GM19395 (cell line): Measurements from ENCODE around the gene LBX2.
"Not testable (repeated sequence)": the region's sequence is repeated elsewhere in the genome, so short reads cannot be mapped to it uniquely, and the experiment has no call there.

Source experiments
- ATAC-seq: cut with Tn5 transposase; IDR thresholded peaks from one replicate; pipeline ENCODE4 v1.9.1; 2021; ENCODE audit warnings: mild to moderate bottlenecking, moderate library complexity; ENCODE audit not compliant: unreplicated experiment

Gene LBX2

DNA sequence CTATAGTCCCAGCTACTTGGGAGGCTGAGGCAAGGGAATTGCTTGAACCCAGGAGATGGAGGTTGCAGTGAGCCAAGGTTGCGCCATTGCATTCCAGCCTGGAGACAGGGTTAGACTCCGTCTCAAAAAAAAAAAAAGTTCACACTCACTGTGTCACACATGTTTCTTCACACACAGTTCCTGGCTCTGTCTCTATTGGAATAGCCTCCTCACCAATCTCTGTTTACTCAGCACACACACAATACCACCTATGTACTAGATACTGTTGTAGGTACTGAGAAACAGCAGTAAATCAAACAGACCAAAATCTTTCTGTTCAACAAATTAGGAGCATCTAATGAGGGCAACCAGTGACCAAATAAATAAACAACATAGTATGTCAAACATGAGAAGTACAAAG is 13.3 kb downstream of the LBX2 start:
- ATAC-seq = no peak

- not testable (repeated sequence) for ATAC-seq
Observed at GRCh38 chr2:74483675-74484164, 15.7 kb downstream of the LBX2 start.

- ATAC-seq = peak; percentile 94
Observed at GRCh38 chr2:74482801-74483674, 16.4 kb downstream of the LBX2 start, which contains the start of the genes CCDC142 and TTC31. TSS of gene CCDC142 (minus strand) at chr2:74482998. CDS start at chr2:74482837, 161 bp downstream. TSS of gene TTC31 (plus strand) at chr2:74483081. CDS start at chr2:74483096, 15 bp downstream.

DNA sequence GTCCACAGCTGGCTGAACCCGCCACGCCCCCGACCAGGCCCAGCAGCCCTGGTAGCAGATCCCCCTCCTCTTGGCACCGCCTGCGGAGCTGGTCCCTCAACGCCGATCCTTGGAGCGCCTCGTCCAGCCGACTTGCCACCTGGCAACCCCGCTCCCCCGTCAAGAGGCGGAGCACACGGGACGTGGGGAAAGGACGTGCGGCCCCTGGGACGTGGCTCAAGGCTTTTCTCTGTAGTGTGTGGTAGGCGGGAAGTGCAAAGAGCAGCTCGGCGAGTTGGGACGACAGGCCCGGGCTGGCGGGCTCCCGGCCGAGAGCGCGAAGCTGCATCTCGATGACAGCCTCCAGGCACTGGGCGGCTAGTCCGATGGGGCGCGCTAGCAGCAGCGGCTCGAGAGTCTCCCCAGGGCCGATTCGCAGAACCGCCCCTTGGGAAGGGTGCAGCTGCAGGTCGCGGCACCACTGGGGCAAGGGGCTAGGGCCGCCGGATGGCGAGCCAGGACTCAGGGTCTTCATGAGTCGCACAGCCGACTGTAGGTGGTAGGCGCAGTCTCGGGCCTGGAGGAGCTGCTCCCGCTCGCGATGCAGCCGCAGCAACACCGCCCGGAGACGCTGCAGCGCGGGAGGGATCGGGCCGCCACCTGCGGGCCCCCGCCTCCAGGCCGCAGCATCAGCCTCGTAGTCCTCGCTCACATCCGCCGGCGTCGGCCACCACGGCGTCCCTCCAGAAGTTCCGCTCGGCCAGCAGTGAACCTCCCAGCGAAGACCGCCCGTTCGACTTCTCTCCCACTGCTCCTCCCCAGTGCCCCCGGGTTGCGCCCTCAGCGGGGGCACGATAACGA is 17.2 kb downstream of the LBX2 start:
- peak; percentile 46 for ATAC-seq

DNA sequence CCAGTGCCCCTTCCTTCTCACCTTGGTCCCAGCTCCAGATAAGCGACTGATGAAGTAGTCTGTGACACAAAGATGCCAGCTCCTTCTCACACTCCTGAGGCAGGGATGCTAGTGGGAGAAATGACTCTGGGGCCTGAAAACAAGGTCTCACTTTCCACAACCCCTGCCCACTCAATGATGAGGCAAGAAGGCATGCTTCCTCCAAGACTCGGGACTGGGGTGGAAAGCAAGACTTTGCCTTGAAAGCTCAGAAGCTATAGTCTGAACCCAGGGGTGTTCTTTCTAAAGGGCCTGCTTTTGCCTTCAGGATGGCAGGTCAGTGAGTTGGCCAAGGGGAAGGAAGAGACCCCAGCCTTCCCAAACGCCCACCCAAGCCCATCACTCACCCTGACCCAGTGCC is 18.0 kb downstream of the LBX2 start:
- no peak for ATAC-seq

GRCh38 chr2:74474899-74475298 is 24.5 kb downstream of the LBX2 start:
- no peak for ATAC-seq

- ATAC-seq = no peak
Observed at GRCh38 chr2:74474481-74474880, 24.9 kb downstream of the LBX2 start.

GRCh38 chr2:74472945-74473258 is 26.5 kb downstream of the LBX2 start:
- no peak for ATAC-seq

DNA sequence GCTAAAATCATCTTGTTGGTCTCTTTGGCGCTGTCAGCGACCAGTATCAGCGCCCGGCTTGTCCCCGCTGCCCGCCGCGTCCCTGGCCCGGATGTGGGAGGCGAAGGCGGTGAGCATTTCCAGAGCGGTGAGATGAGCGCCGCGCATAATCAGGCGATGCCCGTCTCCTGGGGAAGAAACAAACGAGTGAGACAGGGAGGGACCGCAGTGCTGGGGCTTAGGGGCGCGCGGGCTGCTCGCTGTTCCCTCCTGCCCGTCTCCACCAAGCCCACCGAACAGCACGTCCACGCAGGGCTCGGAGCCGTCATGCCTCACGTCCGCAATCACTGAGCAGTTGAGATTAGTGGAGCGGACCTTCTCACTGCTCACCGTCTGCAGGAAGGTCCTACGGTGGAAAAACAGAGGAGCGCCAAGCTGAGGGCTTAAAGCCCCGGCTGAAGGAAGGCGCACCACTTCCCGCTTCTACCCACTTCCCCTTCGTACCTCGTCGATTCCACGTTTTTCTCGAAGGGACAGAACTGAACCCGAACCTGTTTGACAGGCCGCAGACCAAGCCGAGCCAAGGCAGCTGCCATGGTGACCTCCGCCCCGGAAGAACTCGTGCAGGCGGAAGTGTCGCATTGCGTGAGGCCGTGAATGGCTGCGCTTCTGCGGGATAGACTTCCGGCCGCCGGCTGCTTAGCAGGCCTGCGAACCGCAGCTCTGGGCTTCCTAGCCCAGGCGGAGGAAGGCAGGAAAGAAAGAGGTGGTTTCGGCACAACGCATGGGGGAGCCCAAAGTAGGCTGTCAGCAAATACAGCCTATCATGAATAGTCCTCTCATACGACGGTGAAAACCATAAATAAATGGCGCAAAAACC is 27.1 kb downstream of the LBX2 start, which contains the start of gene MRPL53:
TSS of gene MRPL53 (minus strand) at position 595 of the 859 bp plus-strand sequence. CDS start at position 575, 20 bp downstream.
- peak; percentile 87 for ATAC-seq

- ATAC-seq = no peak
Observed at GRCh38 chr2:74471332-74472065, 27.9 kb downstream of the LBX2 start.

DNA sequence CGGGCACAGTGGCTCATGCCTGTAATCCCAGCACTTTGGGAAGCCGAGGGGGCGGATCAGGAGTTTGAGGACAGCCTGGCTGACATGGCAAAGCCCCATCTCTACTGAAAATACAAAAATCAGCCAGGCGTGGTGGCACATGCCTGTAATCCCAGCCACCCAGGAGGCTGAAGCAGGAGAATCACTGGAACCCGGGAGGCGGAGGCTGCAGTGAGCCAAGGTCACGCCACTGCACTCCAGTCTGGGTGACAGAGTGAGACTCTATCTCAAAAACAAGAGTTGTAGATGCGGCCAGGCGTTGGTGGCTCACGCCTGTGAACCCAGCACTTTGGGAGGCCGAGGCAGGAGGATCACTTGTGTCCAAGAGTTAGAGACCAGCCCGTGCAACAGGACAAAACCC is 28.7 kb downstream of the LBX2 start:
- ATAC-seq = not testable (repeated sequence)

- ATAC-seq = no peak
Observed at GRCh38 chr2:74464406-74464805, 35.0 kb downstream of the LBX2 start.

DNA sequence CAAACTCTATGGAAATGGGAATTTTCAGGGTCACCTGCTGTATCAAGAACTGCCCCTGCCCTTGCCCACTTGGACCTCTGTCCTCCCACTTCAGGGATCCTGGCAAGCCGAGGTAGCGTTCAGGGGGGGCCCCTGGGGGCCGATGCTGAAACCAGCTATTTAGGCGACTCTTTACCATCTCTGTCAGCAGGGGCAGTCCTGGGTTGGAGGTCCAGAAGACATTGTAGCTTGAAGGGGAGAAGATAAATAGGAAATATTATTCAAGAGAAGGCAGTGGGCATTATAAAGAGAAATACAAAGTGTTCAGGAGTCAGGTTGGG is 36.7 kb downstream of the LBX2 start:
- no peak for ATAC-seq

DNA sequence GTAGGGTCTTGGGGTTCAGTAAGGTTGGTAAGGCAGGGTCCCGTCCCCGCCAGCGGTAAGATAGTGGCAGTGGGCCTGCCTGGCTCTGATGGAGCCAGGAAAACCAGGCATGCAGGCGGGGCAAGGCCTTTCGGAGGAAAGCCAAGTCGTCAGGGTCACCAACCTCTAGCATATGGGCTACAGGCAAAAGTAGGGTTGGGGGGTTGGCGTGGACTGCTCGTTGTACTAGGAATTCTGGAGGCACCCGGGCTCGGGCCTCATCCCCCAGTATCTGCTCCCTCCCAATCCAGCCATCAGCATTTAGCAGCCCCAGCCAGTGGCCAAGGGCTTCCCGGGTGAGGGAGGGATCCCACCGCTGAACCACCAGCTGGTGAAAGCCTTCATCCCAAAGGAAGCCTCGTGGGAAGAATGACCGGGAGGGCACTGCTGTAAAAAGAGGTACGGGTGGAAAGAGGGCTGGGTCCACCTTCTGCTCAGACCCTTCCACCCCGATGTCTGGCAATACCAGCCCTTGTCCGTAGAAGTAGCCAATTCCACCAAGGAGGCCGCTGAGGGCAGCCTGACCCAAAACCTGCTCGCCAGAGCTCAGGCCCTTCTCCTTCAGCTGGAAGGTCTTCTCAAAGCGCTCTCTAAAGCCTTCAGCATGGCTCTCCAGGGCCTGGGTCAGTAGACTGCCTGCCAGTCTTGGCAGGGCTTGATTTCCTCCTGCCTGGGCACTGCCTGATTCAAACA is 37.2 kb downstream of the LBX2 start:
- no peak for ATAC-seq

GRCh38 chr2:74461187-74462053 is 38.0 kb downstream of the LBX2 start:
- ATAC-seq = no peak

DNA sequence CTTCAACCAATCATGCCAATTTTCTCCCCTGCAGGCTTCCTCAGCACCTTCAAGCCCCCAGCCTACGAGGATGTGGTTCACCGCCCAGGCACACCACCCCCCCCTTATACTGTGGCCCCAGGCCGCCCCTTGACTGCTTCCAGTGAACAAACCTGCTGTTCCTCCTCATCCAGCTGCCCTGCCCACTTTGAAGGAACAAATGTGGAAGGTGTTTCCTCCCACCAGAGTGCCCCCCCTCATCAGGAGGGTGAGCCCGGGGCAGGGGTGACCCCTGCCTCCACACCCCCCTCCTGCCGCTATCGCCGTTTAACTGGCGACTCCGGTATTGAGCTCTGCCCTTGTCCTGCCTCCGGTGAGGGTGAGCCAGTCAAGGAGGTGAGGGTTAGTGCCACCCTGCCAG is 39.2 kb downstream of the LBX2 start:
- ATAC-seq = not testable (repeated sequence)

GRCh38 chr2:74459503-74460118 is 39.8 kb downstream of the LBX2 start:
- ATAC-seq = not testable (repeated sequence)

- no peak for ATAC-seq
Observed at GRCh38 chr2:74458938-74459363, 40.5 kb downstream of the LBX2 start.
